ENCODE results near the gene MYF6.

Gene MYF6

GRCh38 chr12:80711866-80712265 is 4.4 kb downstream of the MYF6 start:
- Histone ChIP-seq H3K9me3 (no peaks in the 10 kb centered on the region), H3K27me3 (ENCODE audit: low read depth) (no peaks in the 10 kb centered on the region), H3K4me1 (peaks cover 2% of the 10 kb centered on the region; the same call in 1 of the 2 replicates), H3K4me3 (no peak overlapping the region), H3K36me3 (replicated peaks) (no peaks in the 10 kb centered on the region)
- no peak for DNase-seq (ENCODE audit: low spot score in 2 of 2)
- in situ Hi-C loops (cut with MboI; ENCODE audit: low sequenced_read_pairs), result no loop called here

GRCh38 chr12:80712866-80713265 is 5.4 kb downstream of the MYF6 start:
- Histone ChIP-seq H3K9me3 (no peaks in the 10 kb centered on the region), H3K27me3 (ENCODE audit: low read depth) (no peaks in the 10 kb centered on the region), H3K4me3 (no peak overlapping the region), H3K4me1 (peaks cover 2% of the 10 kb centered on the region; the same call in 1 of the 2 replicates), H3K36me3 (replicated peaks) (no peaks in the 10 kb centered on the region)
- DNase-seq (ENCODE audit: low spot score in 2 of 2), result no peak
- in situ Hi-C loops (cut with MboI; ENCODE audit: low sequenced_read_pairs), result no loop called here

- Histone ChIP-seq H3K36me3 (replicated peaks) (no peaks in the 10 kb centered on the region), H3K9me3 (no peaks in the 10 kb centered on the region), H3K4me1 (peaks cover 2% of the 10 kb centered on the region; the same call in 1 of the 2 replicates), H3K4me3 (no peak overlapping the region), H3K27me3 (ENCODE audit: low read depth) (no peaks in the 10 kb centered on the region)
- DNase-seq (ENCODE audit: low spot score in 2 of 2), result no peak
- in situ Hi-C loops (cut with MboI; ENCODE audit: low sequenced_read_pairs), result no loop called here
These were observed 6.0 kb downstream of the MYF6 start for GRCh38 chr12:80713419-80713818.

- no peak for DNase-seq (ENCODE audit: low spot score in 2 of 2)
- no peaks in the 10 kb centered on the region for H3K9me3 ChIP-seq
- H3K27me3 ChIP-seq (ENCODE audit: low read depth), result no peaks in the 10 kb centered on the region
- in situ Hi-C loops (cut with MboI; ENCODE audit: low sequenced_read_pairs), result no loop called here
- H3K4me3 ChIP-seq, result no peak overlapping the region
- H3K4me1 ChIP-seq, result peaks cover 2% of the 10 kb centered on the region; the same call in 1 of the 2 replicates
- H3K36me3 ChIP-seq (replicated peaks), result no peaks in the 10 kb centered on the region
These were observed 6.6 kb downstream of the MYF6 start for GRCh38 chr12:80714055-80714454.

- in situ Hi-C loops (cut with MboI; ENCODE audit: low sequenced_read_pairs), result no loop called here
- Histone ChIP-seq H3K27me3 (ENCODE audit: low read depth) (no peaks in the 10 kb centered on the region), H3K4me1 (peaks cover 2% of the 10 kb centered on the region; the same call in 1 of the 2 replicates), H3K9me3 (no peaks in the 10 kb centered on the region), H3K4me3 (no peak overlapping the region), H3K36me3 (replicated peaks) (no peaks in the 10 kb centered on the region)
- DNase-seq (ENCODE audit: low spot score in 2 of 2), result no peak
These were observed 7.4 kb downstream of the MYF6 start for GRCh38 chr12:80714846-80715245.

GRCh38 chr12:80715713-80716249 is 8.3 kb downstream of the MYF6 start:
- Histone ChIP-seq H3K4me3 (no peak overlapping the region), H3K36me3 (replicated peaks) (no peaks in the 10 kb centered on the region), H3K4me1 (peaks cover 2% of the 10 kb centered on the region; the same call in 1 of the 2 replicates), H3K9me3 (no peaks in the 10 kb centered on the region), H3K27me3 (ENCODE audit: low read depth) (no peaks in the 10 kb centered on the region)
- no peak for DNase-seq (ENCODE audit: low spot score in 2 of 2)
- in situ Hi-C loops (cut with MboI; ENCODE audit: low sequenced_read_pairs), result no loop called here

GRCh38 chr12:80716696-80717469 is 9.4 kb downstream of the MYF6 start, which contains the start of gene MYF5:
Gene MYF5 (plus strand): TSS chr12:80716912. CDS start chr12:80717064, 152 bp downstream.
- Histone ChIP-seq H3K36me3 (replicated peaks) (no peaks in the 10 kb centered on the region), H3K27me3 (ENCODE audit: low read depth) (no peaks in the 10 kb centered on the region), H3K9me3 (no peaks in the 10 kb centered on the region), H3K4me3 (no peak within 1 kb of the TSS), H3K4me1 (peaks cover 2% of the 10 kb centered on the region; the same call in 1 of the 2 replicates)
- DNase-seq (ENCODE audit: low spot score in 2 of 2), result no peak
- in situ Hi-C loops (cut with MboI; ENCODE audit: low sequenced_read_pairs), result no loop called here

GRCh38 chr12:80717856-80718255 is 10.4 kb downstream of the MYF6 start:
- H3K4me3 ChIP-seq, result no peak overlapping the region
- H3K9me3 ChIP-seq, result no peaks in the 10 kb centered on the region
- no peaks in the 10 kb centered on the region for H3K27me3 ChIP-seq (ENCODE audit: low read depth)
- DNase-seq (ENCODE audit: low spot score in 2 of 2), result no peak
- in situ Hi-C loops (cut with MboI; ENCODE audit: low sequenced_read_pairs), result no loop called here
- no peaks in the 10 kb centered on the region for H3K36me3 ChIP-seq (replicated peaks)
- H3K4me1 ChIP-seq, result peaks cover 2% of the 10 kb centered on the region; the same call in 1 of the 2 replicates

GRCh38 chr12:80720516-80720915 is 13.1 kb downstream of the MYF6 start:
- Histone ChIP-seq H3K4me1 (no peaks in the 10 kb centered on the region), H3K27me3 (ENCODE audit: low read depth) (no peaks in the 10 kb centered on the region), H3K9me3 (no peaks in the 10 kb centered on the region), H3K4me3 (no peak overlapping the region), H3K36me3 (replicated peaks) (no peaks in the 10 kb centered on the region)
- no peak for DNase-seq (ENCODE audit: low spot score in 2 of 2)
- in situ Hi-C loops (cut with MboI; ENCODE audit: low sequenced_read_pairs), result no loop called here

- DNase-seq (ENCODE audit: low spot score in 2 of 2), result no peak
- H3K27me3 ChIP-seq (ENCODE audit: low read depth), result no peaks in the 10 kb centered on the region
- H3K36me3 ChIP-seq (replicated peaks), result no peaks in the 10 kb centered on the region
- in situ Hi-C loops (cut with MboI; ENCODE audit: low sequenced_read_pairs), result no loop called here
- H3K9me3 ChIP-seq, result no peaks in the 10 kb centered on the region
- H3K4me1 ChIP-seq, result no peaks in the 10 kb centered on the region
- H3K4me3 ChIP-seq, result no peak overlapping the region
These were observed 13.9 kb downstream of the MYF6 start for GRCh38 chr12:80721326-80721725.

GRCh38 chr12:80745851-80746505 is 38.5 kb downstream of the MYF6 start:
- Histone ChIP-seq H3K27me3 (ENCODE audit: low read depth) (no peaks in the 10 kb centered on the region), H3K4me3 (no peak overlapping the region), H3K9me3 (no peaks in the 10 kb centered on the region), H3K36me3 (replicated peaks) (no peaks in the 10 kb centered on the region), H3K4me1 (no peaks in the 10 kb centered on the region)
- no peak for DNase-seq (ENCODE audit: low spot score in 2 of 2)
- in situ Hi-C loops (cut with MboI; ENCODE audit: low sequenced_read_pairs), result no loop called here

GRCh38 chr12:80747800-80748199 is 40.4 kb downstream of the MYF6 start:
- H3K27me3 ChIP-seq (ENCODE audit: low read depth), result no peaks in the 10 kb centered on the region
- in situ Hi-C loops (cut with MboI; ENCODE audit: low sequenced_read_pairs), result no loop called here
- DNase-seq (ENCODE audit: low spot score in 2 of 2), result no peak
- H3K4me3 ChIP-seq, result no peak overlapping the region
- no peaks in the 10 kb centered on the region for H3K4me1 ChIP-seq
- H3K36me3 ChIP-seq (replicated peaks), result no peaks in the 10 kb centered on the region
- H3K9me3 ChIP-seq, result no peaks in the 10 kb centered on the region

- in situ Hi-C loops (cut with MboI; ENCODE audit: low sequenced_read_pairs), result no loop called here
- no peaks in the 10 kb centered on the region for H3K4me1 ChIP-seq
- H3K4me3 ChIP-seq, result no peak overlapping the region
- H3K36me3 ChIP-seq (replicated peaks), result no peaks in the 10 kb centered on the region
- no peaks in the 10 kb centered on the region for H3K27me3 ChIP-seq (ENCODE audit: low read depth)
- no peak for DNase-seq (ENCODE audit: low spot score in 2 of 2)
- H3K9me3 ChIP-seq, result no peaks in the 10 kb centered on the region
These were observed 42.0 kb downstream of the MYF6 start for GRCh38 chr12:80749456-80749855.

- Histone ChIP-seq H3K4me3 (no peak overlapping the region), H3K9me3 (no peaks in the 10 kb centered on the region), H3K36me3 (replicated peaks) (no peaks in the 10 kb centered on the region), H3K27me3 (ENCODE audit: low read depth) (no peaks in the 10 kb centered on the region), H3K4me1 (no peaks in the 10 kb centered on the region)
- in situ Hi-C loops (cut with MboI; ENCODE audit: low sequenced_read_pairs), result no loop called here
- no peak for DNase-seq (ENCODE audit: low spot score in 2 of 2)
These were observed 45.0 kb downstream of the MYF6 start for GRCh38 chr12:80752464-80752863.
